ENCODE results near the gene LRP8.

LRP8 gene

GRCh38 chr1:53328009-53328461 is at the start of gene LRP8:
Gene LRP8, minus strand, starts transcription at chr1:53328070. Its CDS starts 158 bp downstream, at chr1:53327912.
- in situ Hi-C loops (cut with MboI; ENCODE audit: low sequenced_read_pairs), result no loop called here

GRCh38 chr1:53377438-53377841 is 49.6 kb upstream of the LRP8 start:
- in situ Hi-C loops (cut with MboI; ENCODE audit: low sequenced_read_pairs), result no loop called here

DNA sequence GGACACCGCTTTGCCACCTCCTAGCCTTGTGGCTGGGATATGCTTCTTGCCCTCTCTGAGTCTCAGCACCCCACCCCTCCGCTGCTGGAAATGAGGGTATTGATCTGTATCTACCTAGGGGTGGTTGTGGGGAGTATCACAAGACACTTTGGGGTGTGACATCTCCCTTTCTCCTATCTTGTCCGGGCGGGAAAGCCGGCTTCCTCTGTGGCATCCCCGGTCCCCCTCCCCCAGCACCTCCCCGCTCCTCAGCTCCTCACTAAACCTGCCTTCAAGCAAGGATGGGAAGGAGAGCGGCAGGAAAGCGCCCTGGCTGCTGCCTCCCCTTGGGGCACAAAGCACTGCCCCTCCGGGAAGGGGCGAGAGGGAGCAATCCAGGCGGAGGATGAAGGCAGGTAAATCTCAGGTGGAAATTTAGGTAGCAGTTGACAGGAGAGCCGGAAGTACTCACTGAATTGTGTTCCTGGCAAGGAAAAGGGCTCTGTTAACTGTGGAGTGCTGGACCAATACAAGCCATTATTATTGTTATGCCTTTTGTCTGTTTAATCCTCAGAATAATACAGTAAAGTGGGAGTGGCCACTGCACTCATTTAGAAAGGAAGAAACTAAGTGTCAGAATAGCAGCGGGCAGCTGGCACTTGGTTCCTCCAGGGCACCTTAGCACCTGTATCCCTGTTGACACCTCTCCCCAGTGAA is 49.0 kb upstream of the LRP8 start:
- in situ Hi-C loops (cut with MboI; ENCODE audit: low sequenced_read_pairs), result no loop called here

- in situ Hi-C loops (cut with MboI; ENCODE audit: low sequenced_read_pairs), result no loop called here
Observed at GRCh38 chr1:53376041-53376461, 48.2 kb upstream of the LRP8 start.

GRCh38 chr1:53375440-53375839 is 47.6 kb upstream of the LRP8 start:
- in situ Hi-C loops (cut with MboI; ENCODE audit: low sequenced_read_pairs), result no loop called here

DNA sequence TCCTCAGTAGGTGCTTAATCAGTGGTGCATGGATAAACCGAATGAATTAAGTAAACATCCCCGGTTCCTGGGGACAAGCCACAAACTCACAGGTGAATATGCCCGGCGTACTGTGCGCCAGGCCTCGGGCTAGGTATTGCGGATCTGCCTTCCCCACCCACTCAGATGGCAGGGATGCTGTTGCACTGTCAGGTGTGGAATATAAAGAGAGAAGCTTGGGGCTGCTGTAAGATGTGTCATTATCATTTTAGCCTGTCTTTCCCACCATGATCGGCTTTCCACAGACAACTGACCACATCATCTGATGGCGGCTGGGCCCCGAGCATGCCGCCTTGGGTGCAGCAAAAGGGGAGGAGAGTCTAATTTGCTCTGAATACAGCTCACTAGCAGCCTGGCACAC is 45.4 kb upstream of the LRP8 start:
- in situ Hi-C loops (cut with MboI; ENCODE audit: low sequenced_read_pairs), result no loop called here

DNA sequence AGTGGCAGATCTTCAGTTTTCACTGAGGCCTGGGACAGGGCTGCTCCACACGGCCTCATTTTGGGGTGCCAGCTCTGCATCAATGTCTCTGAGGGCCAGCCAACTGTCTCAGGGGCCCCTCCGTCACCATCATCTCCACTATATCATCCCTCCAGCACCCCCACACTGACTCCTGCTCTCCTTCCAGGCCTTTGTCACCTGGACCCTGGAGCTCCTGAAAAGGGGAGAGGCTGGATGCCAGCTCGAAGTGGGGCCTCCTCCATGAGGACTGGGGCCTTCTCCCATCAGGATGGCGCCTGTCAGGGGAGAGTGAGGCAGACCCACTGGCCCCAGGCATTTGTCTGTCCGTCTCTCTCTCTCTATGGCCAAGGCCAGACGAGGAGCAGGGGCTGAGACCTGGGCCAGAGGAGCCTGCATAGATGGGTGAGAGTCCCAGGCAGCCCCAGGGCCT is 44.7 kb upstream of the LRP8 start:
- in situ Hi-C loops (cut with MboI; ENCODE audit: low sequenced_read_pairs), result no loop called here

DNA sequence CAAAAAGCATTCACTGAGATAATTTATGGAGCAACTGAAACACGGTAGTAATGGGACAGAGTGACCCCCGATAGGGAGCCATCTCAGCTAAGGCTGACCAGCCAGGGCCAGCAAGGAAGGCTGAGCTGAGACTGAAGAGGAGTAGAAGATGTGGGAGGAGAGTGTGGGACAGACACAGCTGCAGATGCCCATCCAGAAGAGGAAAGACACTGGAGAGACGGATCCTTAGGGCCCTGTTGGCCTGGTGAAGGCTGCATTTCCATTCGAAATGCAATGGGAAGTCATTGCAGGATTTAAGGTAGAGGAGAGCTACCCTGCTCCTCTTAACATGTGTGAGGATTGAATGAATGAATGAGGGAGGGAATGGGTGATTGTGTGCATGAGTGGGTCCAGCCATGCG is 44.0 kb upstream of the LRP8 start:
- in situ Hi-C loops (cut with MboI; ENCODE audit: low sequenced_read_pairs), result no loop called here

- in situ Hi-C loops (cut with MboI; ENCODE audit: low sequenced_read_pairs), result no loop called here
Observed at GRCh38 chr1:53371121-53371666, 43.3 kb upstream of the LRP8 start.

DNA sequence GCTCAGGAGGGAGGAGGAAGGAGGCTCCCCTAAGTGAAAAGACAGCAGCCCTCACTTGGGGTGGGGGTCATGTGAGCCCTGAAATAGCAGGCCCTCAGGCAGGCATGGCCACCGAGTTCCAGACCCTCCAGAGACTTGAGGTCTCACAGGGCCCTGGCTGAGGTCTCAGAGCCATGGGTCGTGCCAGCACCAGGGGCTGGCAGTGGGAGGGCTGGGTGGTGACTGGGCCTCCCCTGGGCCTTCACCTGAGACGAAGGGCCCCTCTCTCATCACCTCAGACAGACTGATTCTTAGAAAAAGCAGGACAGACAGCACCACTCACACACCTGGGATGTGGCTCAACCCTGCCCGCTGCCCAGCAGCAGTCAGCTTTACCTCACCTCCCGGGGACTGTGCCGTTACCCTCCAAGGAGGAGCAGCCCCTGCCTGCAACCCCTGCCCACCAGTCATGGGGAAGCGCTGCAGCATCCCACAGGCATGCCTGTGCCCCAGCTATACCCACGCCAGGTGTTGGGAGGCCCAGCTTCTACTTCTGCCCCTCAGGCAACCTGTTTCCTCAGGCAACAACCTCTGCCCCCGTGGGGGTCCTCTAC is 42.6 kb upstream of the LRP8 start:
- in situ Hi-C loops (cut with MboI; ENCODE audit: low sequenced_read_pairs), result no loop called here

- in situ Hi-C loops (cut with MboI; ENCODE audit: low sequenced_read_pairs), result no loop called here
Observed at GRCh38 chr1:53369761-53370160, 41.9 kb upstream of the LRP8 start.

DNA sequence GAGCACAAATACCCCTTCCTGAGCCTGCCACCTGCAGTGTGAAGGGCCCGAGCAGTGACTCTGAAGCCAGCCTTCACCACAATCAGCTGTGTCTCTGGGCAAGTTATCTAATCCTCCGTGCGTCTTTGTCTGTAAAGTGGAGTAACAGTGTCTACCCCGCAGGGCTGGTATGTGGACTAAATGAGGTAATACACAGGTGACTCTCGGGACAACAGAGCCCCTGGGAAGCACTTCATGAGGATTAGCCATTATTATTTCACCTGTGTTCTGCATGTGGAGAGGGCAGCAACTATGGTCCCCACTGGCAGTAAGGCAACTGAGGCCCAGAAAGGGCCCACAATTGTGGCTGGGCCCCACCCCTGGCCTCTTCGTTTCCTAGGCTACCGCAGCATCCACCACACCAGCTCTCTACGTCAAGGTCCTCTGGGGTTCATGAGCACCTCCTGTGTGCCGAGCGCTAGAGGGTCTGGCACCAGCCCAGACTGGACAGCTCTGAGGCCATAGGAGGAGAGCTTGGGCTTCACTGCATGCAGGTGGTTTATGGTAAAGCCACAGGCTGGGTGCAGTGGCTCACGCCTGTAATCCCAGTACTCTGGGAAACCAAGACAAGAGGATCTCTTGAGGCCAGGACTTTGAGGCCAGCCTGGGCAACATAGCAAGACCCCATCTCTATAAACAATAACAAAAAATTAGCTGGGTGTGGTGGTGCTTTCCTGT is 41.3 kb upstream of the LRP8 start:
- in situ Hi-C loops (cut with MboI; ENCODE audit: low sequenced_read_pairs), result no loop called here

DNA sequence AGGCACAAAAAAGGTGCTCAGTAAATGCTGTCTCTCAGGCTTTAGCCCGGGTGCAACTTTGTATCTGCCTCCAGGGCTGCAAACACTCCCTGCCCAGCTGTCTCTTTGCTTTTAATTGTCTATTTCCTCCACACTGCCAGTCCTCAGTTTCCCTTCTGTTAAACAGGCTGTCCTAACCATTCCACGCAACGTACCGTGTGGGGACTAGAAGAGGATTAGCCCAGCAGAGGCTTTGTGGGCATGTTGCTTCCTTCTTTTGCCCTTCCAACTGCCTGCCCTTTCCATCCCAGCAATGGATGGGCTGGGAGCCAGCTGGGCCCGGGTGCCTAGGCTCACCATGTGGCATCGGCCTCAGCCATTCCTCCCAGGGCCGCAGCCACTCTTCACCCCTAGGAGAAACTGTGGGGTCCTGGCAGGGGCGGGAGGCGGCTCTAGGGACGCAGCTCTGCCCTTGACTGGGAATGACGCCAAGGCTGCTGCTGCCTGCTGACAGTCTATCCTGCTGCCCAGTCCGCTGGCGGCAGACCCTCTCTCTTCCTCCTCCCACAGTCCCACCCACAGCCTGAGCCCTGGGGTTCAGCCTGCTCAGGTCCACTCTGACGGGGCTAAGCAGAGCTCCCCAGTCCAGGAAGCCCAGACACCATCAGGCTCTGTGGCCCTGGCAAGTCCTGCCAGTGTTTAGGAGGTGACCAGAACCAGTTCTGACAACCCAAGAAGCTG is 40.6 kb upstream of the LRP8 start:
- in situ Hi-C loops (cut with MboI; ENCODE audit: low sequenced_read_pairs), result no loop called here

DNA sequence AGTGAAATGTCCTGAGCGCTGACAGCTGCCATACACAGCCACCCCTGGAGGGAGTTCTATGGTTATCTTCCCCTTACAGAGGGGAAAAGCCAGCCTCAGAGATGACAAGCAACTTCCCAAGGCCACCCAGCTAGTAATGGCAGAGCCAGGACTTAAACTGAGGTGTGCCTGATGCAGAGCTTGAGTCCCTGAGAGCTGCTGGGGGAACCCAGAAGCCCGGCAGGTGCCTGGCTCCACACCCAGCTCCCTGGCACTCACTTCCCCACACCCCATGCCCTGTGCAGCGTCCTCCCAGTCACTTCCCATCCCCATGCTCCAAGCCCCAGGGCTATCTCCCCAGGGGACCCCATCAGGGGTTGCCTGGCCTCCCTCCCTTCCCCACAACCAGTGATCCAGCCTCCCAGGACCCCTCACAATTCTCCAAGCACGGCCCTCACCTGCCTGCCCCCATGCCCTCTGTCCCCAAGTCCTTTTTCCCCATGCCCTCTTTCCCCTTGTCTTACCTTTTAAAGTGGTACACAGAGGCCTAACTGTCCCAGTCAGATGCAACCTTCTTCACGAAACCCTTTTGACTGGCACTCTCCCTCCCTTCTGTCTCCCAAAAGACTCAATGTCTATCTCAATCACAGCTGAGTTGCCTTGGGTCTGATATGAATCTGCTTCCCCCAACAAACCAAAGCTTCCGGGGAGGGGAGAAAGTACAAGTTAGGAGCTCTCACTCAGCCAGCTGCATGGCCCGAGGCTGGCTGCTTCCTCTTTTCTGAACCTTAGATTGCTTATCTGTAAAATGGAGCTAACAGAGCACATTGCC is 39.8 kb upstream of the LRP8 start:
- in situ Hi-C loops (cut with MboI; ENCODE audit: low sequenced_read_pairs), result no loop called here

GRCh38 chr1:53366901-53367502 is 39.1 kb upstream of the LRP8 start:
- in situ Hi-C loops (cut with MboI; ENCODE audit: low sequenced_read_pairs), result no loop called here

GRCh38 chr1:53365437-53366063 is 37.7 kb upstream of the LRP8 start:
- in situ Hi-C loops (cut with MboI; ENCODE audit: low sequenced_read_pairs), result no loop called here

GRCh38 chr1:53362851-53363642 is 35.2 kb upstream of the LRP8 start:
- in situ Hi-C loops (cut with MboI; ENCODE audit: low sequenced_read_pairs), result no loop called here

- in situ Hi-C loops (cut with MboI; ENCODE audit: low sequenced_read_pairs), result no loop called here
Observed at GRCh38 chr1:53362270-53362669, 34.4 kb upstream of the LRP8 start.

GRCh38 chr1:53361541-53361961 is 33.7 kb upstream of the LRP8 start:
- in situ Hi-C loops (cut with MboI; ENCODE audit: low sequenced_read_pairs), result no loop called here

Measured in HL-60/S4 treated with retinoic acid at 250 ng/mL for 4 days and 3 days (cell line).